Effector memory CD4-positive, alpha-beta T cell (primary cell): Measurements from ENCODE around the gene TBC1D24.

ENCODE experiments used
- DNase-seq, 3 donors: peaks; one replicate each; pipeline ENCODE4 v3.0.0-alpha.2; 2020
- H3K27ac ChIP-seq: 2 replicates; pipeline ENCODE4 v1.7.0; 2013; ENCODE audit warnings: mild to moderate bottlenecking, low read length, moderate library complexity; ENCODE audit not compliant: insufficient read depth, poor library complexity, severe bottlenecking
- H3K27me3 ChIP-seq: replicated peaks from 2 replicates; pipeline ENCODE4 v1.7.0; 2013; ENCODE audit warnings: mild to moderate bottlenecking, low read length; ENCODE audit not compliant: insufficient read depth, control insufficient read depth, poor library complexity, severe bottlenecking
- H3K36me3 ChIP-seq: 2 replicates; pipeline ENCODE4 v1.7.0; 2013; ENCODE audit warnings: mild to moderate bottlenecking, low read length, moderate library complexity; ENCODE audit not compliant: control insufficient read depth, insufficient read depth
- H3K4me1 ChIP-seq: 2 replicates; pipeline ENCODE4 v1.7.0; 2013; ENCODE audit warnings: low read length, mild to moderate bottlenecking; ENCODE audit not compliant: control insufficient read depth, insufficient read depth, poor library complexity, severe bottlenecking
- H3K4me3 ChIP-seq: 2 replicates; pipeline ENCODE4 v1.7.0; 2013; ENCODE audit warnings: low read length, low read depth, mild to moderate bottlenecking; ENCODE audit not compliant: insufficient read depth, poor library complexity, severe bottlenecking
- H3K9me3 ChIP-seq: 2 replicates; pipeline ENCODE4 v1.7.0; 2013; ENCODE audit warnings: mild to moderate bottlenecking, low read length, moderate library complexity; ENCODE audit not compliant: control insufficient read depth

The TBC1D24 gene

DNA sequence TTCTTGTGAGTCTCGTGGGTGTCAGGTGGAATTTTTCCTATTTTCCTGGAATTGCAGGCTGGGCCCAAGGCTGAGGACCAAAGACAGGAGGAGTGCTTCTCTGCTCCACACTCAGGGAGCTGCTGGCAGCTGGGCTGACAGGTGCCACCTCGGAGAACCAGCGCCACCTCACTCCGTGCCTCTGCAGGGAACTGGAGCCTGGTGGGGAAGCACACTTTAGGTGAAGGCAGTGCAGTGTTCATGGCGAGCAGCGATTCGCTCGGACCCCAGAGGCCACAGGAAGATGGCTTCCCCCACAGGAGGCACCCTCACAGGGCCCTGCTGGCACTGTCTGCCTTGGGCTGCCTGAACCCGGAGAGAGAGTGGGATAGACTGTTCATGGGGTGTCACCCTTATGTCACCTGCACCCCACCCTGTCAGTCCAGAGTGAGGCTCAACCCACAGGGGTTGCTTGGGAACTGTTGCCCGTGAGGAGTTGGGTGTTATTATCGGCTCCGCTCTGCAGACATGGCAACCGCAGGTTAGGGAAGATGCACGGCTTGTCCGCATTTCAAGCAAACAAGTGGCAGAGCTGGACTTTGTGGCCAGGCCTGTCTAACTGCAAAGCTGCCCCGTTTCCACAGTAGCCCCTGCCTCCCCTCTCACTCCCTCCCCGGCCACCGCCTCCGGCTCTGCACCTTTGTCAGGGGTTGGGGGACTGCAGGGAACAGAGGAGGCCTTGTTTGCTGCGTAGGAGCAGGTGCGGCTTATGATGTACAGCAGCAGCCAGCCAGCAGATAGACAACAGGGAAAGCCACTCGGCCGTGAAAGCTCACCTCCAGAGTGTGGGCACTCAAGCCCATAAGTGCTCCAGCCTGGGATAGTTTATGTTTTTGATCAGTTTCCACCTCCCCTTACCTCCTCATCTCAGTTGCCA is 15.5 kb downstream of the TBC1D24 start:
- DNase-seq, result no peak
- Histone ChIP-seq H3K4me1 (peaks cover 10% of the 10 kb centered on the region), H3K27me3 (no peaks in the 10 kb centered on the region), H3K27ac (no peak overlapping the region), H3K36me3 (no peaks in the 10 kb centered on the region), H3K9me3 (no peaks in the 10 kb centered on the region), H3K4me3 (no peak overlapping the region)

GRCh38 chr16:2492292-2492691 is 17.4 kb downstream of the TBC1D24 start:
- Histone ChIP-seq H3K27ac (no peak overlapping the region), H3K4me1 (peaks cover 1% of the 10 kb centered on the region), H3K27me3 (no peaks in the 10 kb centered on the region), H3K36me3 (peaks cover 5% of the 10 kb centered on the region), H3K9me3 (no peaks in the 10 kb centered on the region), H3K4me3 (no peak overlapping the region)
- DNase-seq, result no peak

- no peaks in the 10 kb centered on the region for H3K9me3 ChIP-seq
- no peak for DNase-seq
- H3K27me3 ChIP-seq, result no peaks in the 10 kb centered on the region
- H3K4me1 ChIP-seq, result no peaks in the 10 kb centered on the region
- H3K36me3 ChIP-seq, result peaks cover 5% of the 10 kb centered on the region
- no peak overlapping the region for H3K27ac ChIP-seq
- H3K4me3 ChIP-seq, result no peak overlapping the region
These were observed 18.7 kb downstream of the TBC1D24 start for GRCh38 chr16:2493605-2494004.

DNA sequence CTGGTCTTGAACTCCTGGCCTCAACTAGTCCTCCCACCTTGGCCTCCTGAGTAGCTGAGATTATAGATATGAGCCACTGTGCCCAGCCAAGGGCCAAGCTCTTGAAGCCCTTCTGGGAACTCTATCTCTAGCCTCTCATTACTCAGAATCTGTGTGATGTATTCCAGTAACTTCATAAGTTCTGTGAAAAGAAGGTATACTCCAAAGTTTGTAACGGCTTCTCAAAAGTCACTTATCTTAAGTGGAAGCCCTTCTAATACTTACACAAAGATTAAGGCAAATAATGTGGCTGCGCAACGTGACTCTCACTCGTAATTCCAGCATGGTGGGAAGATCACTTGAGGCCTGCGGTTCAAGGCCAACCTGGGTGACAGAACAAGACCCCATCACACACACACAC is 19.7 kb downstream of the TBC1D24 start:
- H3K27ac ChIP-seq, result no peak overlapping the region

GRCh38 chr16:2495041-2495440 is 20.1 kb downstream of the TBC1D24 start:
- Histone ChIP-seq H3K4me3 (no peak overlapping the region), H3K36me3 (peaks cover 5% of the 10 kb centered on the region), H3K27me3 (no peaks in the 10 kb centered on the region), H3K4me1 (no peaks in the 10 kb centered on the region), H3K9me3 (no peaks in the 10 kb centered on the region), H3K27ac (no peak overlapping the region)
- no peak for DNase-seq

More for the DNA sequence above, 19.7 kb downstream of the TBC1D24 start:
- no peaks in the 10 kb centered on the region for H3K27me3 ChIP-seq
- no peaks in the 10 kb centered on the region for H3K4me1 ChIP-seq
- no peak overlapping the region for H3K4me3 ChIP-seq
- DNase-seq, result no peak
- peaks cover 5% of the 10 kb centered on the region for H3K36me3 ChIP-seq
- no peaks in the 10 kb centered on the region for H3K9me3 ChIP-seq

DNA sequence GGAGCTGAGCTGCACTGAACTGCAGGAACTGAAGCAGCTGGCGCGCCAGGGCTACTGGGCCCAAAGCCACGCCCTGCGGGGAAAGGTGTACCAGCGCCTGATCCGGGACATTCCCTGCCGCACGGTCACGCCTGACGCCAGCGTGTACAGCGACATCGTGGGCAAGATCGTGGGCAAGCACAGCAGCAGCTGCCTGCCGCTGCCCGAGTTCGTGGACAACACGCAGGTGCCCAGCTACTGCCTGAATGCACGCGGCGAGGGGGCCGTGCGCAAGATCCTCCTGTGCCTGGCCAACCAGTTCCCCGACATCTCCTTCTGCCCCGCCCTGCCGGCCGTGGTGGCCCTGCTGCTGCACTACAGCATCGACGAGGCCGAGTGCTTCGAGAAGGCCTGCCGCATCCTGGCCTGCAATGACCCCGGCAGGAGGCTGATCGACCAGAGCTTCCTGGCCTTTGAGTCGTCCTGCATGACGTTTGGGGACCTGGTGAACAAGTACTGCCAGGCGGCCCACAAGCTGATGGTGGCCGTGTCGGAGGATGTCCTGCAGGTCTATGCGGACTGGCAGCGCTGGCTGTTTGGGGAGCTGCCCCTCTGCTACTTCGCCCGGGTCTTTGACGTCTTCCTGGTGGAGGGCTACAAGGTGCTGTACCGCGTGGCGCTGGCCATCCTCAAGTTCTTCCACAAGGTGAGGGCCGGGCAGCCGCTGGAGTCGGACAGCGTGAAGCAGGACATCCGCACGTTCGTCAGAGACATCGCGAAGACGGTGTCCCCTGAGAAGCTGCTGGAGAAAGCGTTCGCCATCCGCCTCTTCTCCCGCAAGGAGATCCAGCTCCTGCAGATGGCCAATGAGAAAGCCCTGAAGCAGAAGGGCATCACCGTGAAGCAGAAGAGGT is 21.5 kb downstream of the TBC1D24 start:
- Histone ChIP-seq H3K36me3 (peaks cover 5% of the 10 kb centered on the region), H3K27me3 (no peaks in the 10 kb centered on the region), H3K4me1 (peaks cover 5% of the 10 kb centered on the region), H3K4me3 (no peak overlapping the region), H3K27ac (no peak overlapping the region), H3K9me3 (no peaks in the 10 kb centered on the region)
- no peak for DNase-seq

- peaks cover 5% of the 10 kb centered on the region for H3K36me3 ChIP-seq
- H3K9me3 ChIP-seq, result no peaks in the 10 kb centered on the region
- peaks cover 5% of the 10 kb centered on the region for H3K4me1 ChIP-seq
- no peak overlapping the region for H3K27ac ChIP-seq
- DNase-seq, result no peak
- no peaks in the 10 kb centered on the region for H3K27me3 ChIP-seq
- H3K4me3 ChIP-seq, result no peak overlapping the region
These were observed 22.2 kb downstream of the TBC1D24 start for GRCh38 chr16:2497116-2497630.

- H3K4me3 ChIP-seq, result no peak overlapping the region
- H3K9me3 ChIP-seq, result no peaks in the 10 kb centered on the region
- peaks cover 5% of the 10 kb centered on the region for H3K36me3 ChIP-seq
- H3K27ac ChIP-seq, result no peak overlapping the region
- H3K27me3 ChIP-seq, result no peaks in the 10 kb centered on the region
- peaks cover 5% of the 10 kb centered on the region for H3K4me1 ChIP-seq
- no peak for DNase-seq
These were observed 23.0 kb downstream of the TBC1D24 start for GRCh38 chr16:2497695-2498484.

DNA sequence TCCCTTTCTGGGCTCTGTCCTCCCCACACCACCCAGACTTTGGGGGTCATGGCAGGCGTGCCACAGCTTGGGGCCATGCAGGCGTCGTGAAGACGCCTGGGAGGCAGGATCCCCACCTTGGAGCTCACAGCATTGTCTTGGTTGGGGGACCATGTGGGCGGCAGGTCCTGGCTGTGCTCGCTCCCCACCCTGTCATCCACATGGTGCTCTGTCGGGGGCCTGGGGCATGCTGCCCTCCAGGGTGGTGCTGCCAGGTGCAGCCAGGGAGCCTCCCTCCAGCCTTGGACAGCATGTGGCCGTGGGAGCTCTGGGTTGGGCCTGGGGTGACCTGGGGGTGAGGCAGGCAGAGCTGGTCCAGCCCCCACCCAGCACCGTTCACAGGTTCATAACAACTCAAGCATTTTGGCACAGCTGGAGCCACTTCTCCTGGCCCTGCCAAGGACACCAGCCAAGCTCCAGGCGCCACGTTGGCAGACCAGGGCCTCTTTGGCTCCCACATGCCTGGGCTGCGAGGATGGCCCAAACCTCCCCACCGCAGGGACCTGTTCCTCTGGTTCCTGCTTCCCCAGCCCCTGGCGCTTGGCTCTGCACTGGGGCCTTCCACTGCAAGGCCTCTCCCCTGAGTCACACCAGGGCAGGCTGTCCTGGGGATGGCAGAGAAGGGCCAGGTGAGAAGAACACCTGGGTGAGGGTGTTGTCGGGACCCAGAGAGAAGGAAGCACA is 23.8 kb downstream of the TBC1D24 start:
- Histone ChIP-seq H3K36me3 (peaks cover 5% of the 10 kb centered on the region), H3K4me1 (peaks cover 5% of the 10 kb centered on the region), H3K27ac (no peak overlapping the region), H3K4me3 (no peak overlapping the region), H3K27me3 (no peaks in the 10 kb centered on the region), H3K9me3 (no peaks in the 10 kb centered on the region)
- no peak for DNase-seq
